HEK293 (cell line): ENCODE data around the gene ATG10.
"Not testable (repeated sequence)": the region's sequence is repeated elsewhere in the genome, so short reads cannot be mapped to it uniquely, and the experiment has no call there.

Source experiments
- SP2 ChIP-seq: fragments of 450-650 bp; formaldehyde crosslinking; IDR thresholded peaks from 2 replicates; pipeline ENCODE4 v1.5.1; 2016; ENCODE audit warnings: missing biosample characterization, missing genetic modification characterization
- ZNF138 ChIP-seq: fragments of 450-650 bp; formaldehyde crosslinking; IDR thresholded peaks from 2 replicates; pipeline ENCODE4 v1.5.1; 2016; ENCODE audit warnings: missing biosample characterization, missing genetic modification characterization, borderline replicate concordance
- ZNF184 ChIP-seq: fragments of 450-650 bp; IDR thresholded peaks from 2 replicates; pipeline ENCODE4 v1.5.1; 2018; ENCODE audit warnings: missing biosample characterization, mild to moderate bottlenecking, missing genetic modification characterization
- TF ChIP-seq, protein P1 (sequence below): fragments of 450-650 bp; formaldehyde crosslinking; IDR thresholded peaks from 2 replicates; pipeline ENCODE4 v1.5.1; 2016; ENCODE audit warnings: missing biosample characterization, missing genetic modification characterization
- TF ChIP-seq, protein P2 (sequence below): fragments of 450-650 bp; formaldehyde crosslinking; IDR thresholded peaks from 2 replicates; pipeline ENCODE4 v1.5.1; 2016; ENCODE audit warnings: missing biosample characterization, missing genetic modification characterization, low read depth

DNA sequence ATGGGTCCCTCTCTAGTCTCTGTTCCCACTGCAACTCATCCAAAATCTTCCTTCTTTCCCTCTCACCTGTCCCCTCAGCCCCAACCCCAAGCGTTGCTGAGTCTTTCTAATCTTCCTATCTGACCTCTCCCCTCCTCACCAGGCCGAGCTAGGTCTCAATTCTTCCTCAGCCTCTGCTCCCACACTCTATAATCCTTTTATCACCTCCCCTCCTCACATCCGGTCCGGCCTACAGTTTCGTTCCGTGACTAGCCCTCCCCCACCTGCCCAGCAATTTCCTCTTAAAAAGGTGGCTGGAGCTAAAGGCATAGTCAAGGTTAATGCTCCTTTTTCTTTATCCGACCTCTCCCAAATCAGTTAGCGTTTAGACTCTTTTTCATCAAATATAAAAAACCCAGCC lies 17.0 kb upstream of the ATG10 start:
- TF ChIP-seq, protein P1, sequence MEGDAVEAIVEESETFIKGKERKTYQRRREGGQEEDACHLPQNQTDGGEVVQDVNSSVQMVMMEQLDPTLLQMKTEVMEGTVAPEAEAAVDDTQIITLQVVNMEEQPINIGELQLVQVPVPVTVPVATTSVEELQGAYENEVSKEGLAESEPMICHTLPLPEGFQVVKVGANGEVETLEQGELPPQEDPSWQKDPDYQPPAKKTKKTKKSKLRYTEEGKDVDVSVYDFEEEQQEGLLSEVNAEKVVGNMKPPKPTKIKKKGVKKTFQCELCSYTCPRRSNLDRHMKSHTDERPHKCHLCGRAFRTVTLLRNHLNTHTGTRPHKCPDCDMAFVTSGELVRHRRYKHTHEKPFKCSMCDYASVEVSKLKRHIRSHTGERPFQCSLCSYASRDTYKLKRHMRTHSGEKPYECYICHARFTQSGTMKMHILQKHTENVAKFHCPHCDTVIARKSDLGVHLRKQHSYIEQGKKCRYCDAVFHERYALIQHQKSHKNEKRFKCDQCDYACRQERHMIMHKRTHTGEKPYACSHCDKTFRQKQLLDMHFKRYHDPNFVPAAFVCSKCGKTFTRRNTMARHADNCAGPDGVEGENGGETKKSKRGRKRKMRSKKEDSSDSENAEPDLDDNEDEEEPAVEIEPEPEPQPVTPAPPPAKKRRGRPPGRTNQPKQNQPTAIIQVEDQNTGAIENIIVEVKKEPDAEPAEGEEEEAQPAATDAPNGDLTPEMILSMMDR, result not testable (repeated sequence)
- not testable (repeated sequence) for TF ChIP-seq ZNF184 (tag by site-specific recombination); SP2; ZNF138
- TF ChIP-seq, protein P2, sequence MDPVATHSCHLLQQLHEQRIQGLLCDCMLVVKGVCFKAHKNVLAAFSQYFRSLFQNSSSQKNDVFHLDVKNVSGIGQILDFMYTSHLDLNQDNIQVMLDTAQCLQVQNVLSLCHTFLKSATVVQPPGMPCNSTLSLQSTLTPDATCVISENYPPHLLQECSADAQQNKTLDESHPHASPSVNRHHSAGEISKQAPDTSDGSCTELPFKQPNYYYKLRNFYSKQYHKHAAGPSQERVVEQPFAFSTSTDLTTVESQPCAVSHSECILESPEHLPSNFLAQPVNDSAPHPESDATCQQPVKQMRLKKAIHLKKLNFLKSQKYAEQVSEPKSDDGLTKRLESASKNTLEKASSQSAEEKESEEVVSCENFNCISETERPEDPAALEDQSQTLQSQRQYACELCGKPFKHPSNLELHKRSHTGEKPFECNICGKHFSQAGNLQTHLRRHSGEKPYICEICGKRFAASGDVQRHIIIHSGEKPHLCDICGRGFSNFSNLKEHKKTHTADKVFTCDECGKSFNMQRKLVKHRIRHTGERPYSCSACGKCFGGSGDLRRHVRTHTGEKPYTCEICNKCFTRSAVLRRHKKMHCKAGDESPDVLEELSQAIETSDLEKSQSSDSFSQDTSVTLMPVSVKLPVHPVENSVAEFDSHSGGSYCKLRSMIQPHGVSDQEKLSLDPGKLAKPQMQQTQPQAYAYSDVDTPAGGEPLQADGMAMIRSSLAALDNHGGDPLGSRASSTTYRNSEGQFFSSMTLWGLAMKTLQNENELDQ (tag by site-specific recombination), result not testable (repeated sequence)
